ENCODE results near the gene ZNF283.

GRCh38 chr19:43797118-43797517 is 30.0 kb upstream of the ZNF283 start:
- TF ChIP-seq CTCF (IDR thresholded peaks at IDR 0.05) (no peak), POLR2A (IDR thresholded peaks at IDR 0.05) (no peak)

All from breast epithelium (tissue), 3 donors.